HepG2 (cell line): Measurements from ENCODE around the gene SALL2. TPM values are rescaled to one million over a fixed set of nuclear protein-coding genes. Genes with fewer than 3 reads are reported as not detected.

Experiments
- ARID3A ChIP-seq: IDR thresholded peaks from 2 replicates; pipeline ENCODE4 v1.6.1; 2012; ENCODE audit warnings: low read depth, low read length, improper control_type of control experiment
- ATF1 ChIP-seq: IDR thresholded peaks from 2 replicates; pipeline ENCODE4 v1.6.1; 2016; ENCODE audit warnings: mild to moderate bottlenecking, control low read depth
- ELF1 ChIP-seq: sonication (generic); formaldehyde crosslinking; IDR thresholded peaks from 2 replicates; pipeline ENCODE4 v1.4.0; 2020; ENCODE audit warnings: missing genetic modification reagents
- GATAD1 ChIP-seq: IDR thresholded peaks from 2 replicates; pipeline ENCODE4 v1.6.1; 2016; ENCODE audit warnings: missing genetic modification reagents, missing compliant biosample characterization
- JARID2 ChIP-seq: sonication (generic); formaldehyde crosslinking; IDR thresholded peaks from 2 replicates; pipeline ENCODE4 v1.8.1; 2023; ENCODE audit warnings: missing genetic modification reagents, inconsistent platforms; ENCODE audit not compliant: insufficient replicate concordance
- KMT2A ChIP-seq: sonication (generic); formaldehyde crosslinking; IDR thresholded peaks from 2 replicates; pipeline ENCODE4 v1.4.0; 2020; ENCODE audit warnings: missing genetic modification reagents
- PREB ChIP-seq: sonication (generic); formaldehyde crosslinking; IDR thresholded peaks from 2 replicates; pipeline ENCODE4 v1.4.0; 2020; ENCODE audit warnings: missing genetic modification reagents
- PRPF4 ChIP-seq: fragments of 200-400 bp; formaldehyde crosslinking; IDR thresholded peaks from 2 replicates; pipeline ENCODE4 v1.6.1; 2016; ENCODE audit warnings: low read length, low read depth; ENCODE audit not compliant: poor library complexity, severe bottlenecking
- TSC22D2 ChIP-seq: sonication (generic); formaldehyde crosslinking; IDR thresholded peaks from 2 replicates; pipeline ENCODE4 v1.5.1; 2020; ENCODE audit warnings: missing genetic modification reagents, mild to moderate bottlenecking, borderline replicate concordance
- ZBTB7A ChIP-seq: sonication (generic); formaldehyde crosslinking; IDR thresholded peaks from 2 replicates; pipeline ENCODE4 v1.8.0; 2022; ENCODE audit warnings: mild to moderate bottlenecking, missing genetic modification reagents
- ZFX ChIP-seq: sonication (generic); formaldehyde crosslinking; IDR thresholded peaks from 2 replicates; pipeline ENCODE4 v1.4.0; 2020; ENCODE audit warnings: mild to moderate bottlenecking, low read depth, missing genetic modification reagents, moderate library complexity
- ZNF143 ChIP-seq: sonication (generic); formaldehyde crosslinking; IDR thresholded peaks from 2 replicates; pipeline ENCODE4 v1.4.0; 2020; ENCODE audit warnings: missing genetic modification reagents
- ZNF619 ChIP-seq: sonication (generic); formaldehyde crosslinking; IDR thresholded peaks from 2 replicates; pipeline ENCODE4 v1.4.0; 2020; ENCODE audit warnings: mild to moderate bottlenecking, missing genetic modification reagents
- ZNF773 ChIP-seq: sonication (generic); formaldehyde crosslinking; IDR thresholded peaks from 2 replicates; pipeline ENCODE4 v1.4.0; 2020; ENCODE audit warnings: missing genetic modification reagents, borderline replicate concordance
- ZSCAN20 ChIP-seq: sonication (generic); formaldehyde crosslinking; IDR thresholded peaks from 2 replicates; pipeline ENCODE4 v1.4.0; 2020; ENCODE audit warnings: missing genetic modification reagents, mild to moderate bottlenecking, borderline replicate concordance
- polyA plus RNA-seq, 8 experiments: library from polyadenylated mRNA; depleted of rRNA in 3 of 8; stranded (reverse) in 7 of 8; unstranded in 1 of 8; fragments of >200 nt; fragmentation: Illumina TruSeq in 4 of 8; extraction: Trizol in 4 of 8; gene quantifications; 2 replicates each; pipeline versions ENCODE4 v1.2.1 to v1.2.3, GENCODE V29; 2011 to 2016; ENCODE audit warnings: low read depth in 4 of 8, missing spikeins in 1 of 8, mixed read lengths in 1 of 8; ENCODE audit not compliant: insufficient read depth in 1 of 8
- total RNA-seq, 5 experiments: library from RNA; depleted of rRNA; stranded (reverse); fragments of >200 nt; fragmentation: Illumina TruSeq; extraction: Trizol; gene quantifications; 2 replicates each; pipeline ENCODE4 v1.2.3, GENCODE V29; 2016; ENCODE audit warnings: low read depth in 1 of 5
- TF ChIP-seq, protein P1 (sequence below): sonication (generic); formaldehyde crosslinking; IDR thresholded peaks from 2 replicates; pipeline ENCODE4 v1.4.0; 2020; ENCODE audit warnings: missing genetic modification reagents, borderline replicate concordance
- TF ChIP-seq, protein P2 (sequence below): sonication (generic); formaldehyde crosslinking; IDR thresholded peaks from 2 replicates; pipeline ENCODE4 v1.8.1; 2022; ENCODE audit warnings: low read depth, mild to moderate bottlenecking, missing genetic modification reagents

Gene SALL2
- total and polyA plus RNA-seq, 2 of the 13 experiments (the other 11 are each of a cell fraction or from before 2014, with no cell fraction given): 4.9 to 5.8 TPM

DNA sequence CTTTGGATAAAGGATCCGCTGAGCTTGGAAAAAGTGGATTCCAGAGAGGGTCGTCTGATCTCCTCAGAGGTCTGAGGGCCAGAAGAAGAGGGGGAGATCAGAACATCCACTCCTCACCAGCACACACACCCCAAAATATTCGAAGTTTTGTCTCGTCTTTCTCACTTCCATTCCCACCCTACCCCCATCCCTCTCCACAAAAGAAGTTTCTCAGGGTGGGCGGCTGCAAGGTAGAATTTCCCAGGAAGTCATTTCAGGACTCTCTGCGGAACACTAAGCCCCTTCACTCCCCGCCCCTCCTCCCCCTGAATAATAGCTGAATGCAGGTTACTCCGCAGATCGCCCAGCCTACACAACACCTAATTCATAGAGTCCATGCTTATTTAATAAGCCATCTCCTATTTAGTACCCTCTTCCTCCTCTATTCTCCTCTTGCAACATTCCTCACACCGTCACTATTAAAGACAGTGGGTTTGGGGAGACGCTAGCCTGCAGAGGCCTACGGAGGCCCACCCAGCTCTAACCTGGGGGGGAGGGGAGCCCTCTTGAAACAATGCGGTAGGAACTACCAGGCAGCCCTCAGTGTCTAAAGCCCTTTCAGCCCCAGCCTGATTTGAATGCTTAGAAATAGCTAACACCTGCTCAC, 649 bp upstream of the SALL2 start (continued):
- TF ChIP-seq ARID3A (peak; percentile 60), ZNF143 (CRISPR knock-in tag) (no peak), ZBTB7A (0 out of 2 replicates have a peak, but pooled peaks have one; percentile 24), TSC22D2 (CRISPR knock-in tag) (0 out of 2 replicates have a peak, but pooled peaks have one; percentile 31), JARID2 (no peak), GATAD1 (CRISPR knock-in tag) (no peak), PRPF4 (peak; percentile 83), ATF1 (no peak), ELF1 (CRISPR knock-in tag) (no peak), ZNF773 (no peak), PREB (CRISPR knock-in tag) (no peak), ZFX (peak; percentile 95), KMT2A (CRISPR knock-in tag) (no peak), ZNF619 (CRISPR knock-in tag) (no peak), ZSCAN20 (no peak)
- TF ChIP-seq, protein P1, sequence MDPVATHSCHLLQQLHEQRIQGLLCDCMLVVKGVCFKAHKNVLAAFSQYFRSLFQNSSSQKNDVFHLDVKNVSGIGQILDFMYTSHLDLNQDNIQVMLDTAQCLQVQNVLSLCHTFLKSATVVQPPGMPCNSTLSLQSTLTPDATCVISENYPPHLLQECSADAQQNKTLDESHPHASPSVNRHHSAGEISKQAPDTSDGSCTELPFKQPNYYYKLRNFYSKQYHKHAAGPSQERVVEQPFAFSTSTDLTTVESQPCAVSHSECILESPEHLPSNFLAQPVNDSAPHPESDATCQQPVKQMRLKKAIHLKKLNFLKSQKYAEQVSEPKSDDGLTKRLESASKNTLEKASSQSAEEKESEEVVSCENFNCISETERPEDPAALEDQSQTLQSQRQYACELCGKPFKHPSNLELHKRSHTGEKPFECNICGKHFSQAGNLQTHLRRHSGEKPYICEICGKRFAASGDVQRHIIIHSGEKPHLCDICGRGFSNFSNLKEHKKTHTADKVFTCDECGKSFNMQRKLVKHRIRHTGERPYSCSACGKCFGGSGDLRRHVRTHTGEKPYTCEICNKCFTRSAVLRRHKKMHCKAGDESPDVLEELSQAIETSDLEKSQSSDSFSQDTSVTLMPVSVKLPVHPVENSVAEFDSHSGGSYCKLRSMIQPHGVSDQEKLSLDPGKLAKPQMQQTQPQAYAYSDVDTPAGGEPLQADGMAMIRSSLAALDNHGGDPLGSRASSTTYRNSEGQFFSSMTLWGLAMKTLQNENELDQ (CRISPR knock-in tag): no peak
- TF ChIP-seq, protein P2, sequence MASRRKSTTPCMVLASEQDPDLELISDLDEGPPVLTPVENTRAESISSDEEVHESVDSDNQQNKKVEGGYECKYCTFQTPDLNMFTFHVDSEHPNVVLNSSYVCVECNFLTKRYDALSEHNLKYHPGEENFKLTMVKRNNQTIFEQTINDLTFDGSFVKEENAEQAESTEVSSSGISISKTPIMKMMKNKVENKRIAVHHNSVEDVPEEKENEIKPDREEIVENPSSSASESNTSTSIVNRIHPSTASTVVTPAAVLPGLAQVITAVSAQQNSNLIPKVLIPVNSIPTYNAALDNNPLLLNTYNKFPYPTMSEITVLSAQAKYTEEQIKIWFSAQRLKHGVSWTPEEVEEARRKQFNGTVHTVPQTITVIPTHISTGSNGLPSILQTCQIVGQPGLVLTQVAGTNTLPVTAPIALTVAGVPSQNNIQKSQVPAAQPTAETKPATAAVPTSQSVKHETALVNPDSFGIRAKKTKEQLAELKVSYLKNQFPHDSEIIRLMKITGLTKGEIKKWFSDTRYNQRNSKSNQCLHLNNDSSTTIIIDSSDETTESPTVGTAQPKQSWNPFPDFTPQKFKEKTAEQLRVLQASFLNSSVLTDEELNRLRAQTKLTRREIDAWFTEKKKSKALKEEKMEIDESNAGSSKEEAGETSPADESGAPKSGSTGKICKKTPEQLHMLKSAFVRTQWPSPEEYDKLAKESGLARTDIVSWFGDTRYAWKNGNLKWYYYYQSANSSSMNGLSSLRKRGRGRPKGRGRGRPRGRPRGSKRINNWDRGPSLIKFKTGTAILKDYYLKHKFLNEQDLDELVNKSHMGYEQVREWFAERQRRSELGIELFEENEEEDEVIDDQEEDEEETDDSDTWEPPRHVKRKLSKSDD (CRISPR knock-in tag): no peak
